ENCODE results near the gene ARL4A. TPM values are rescaled to one million over a fixed set of nuclear protein-coding genes. Genes with fewer than 3 reads are reported as not detected.

Gene ARL4A
- total and polyA plus RNA-seq, 2 of the 8 experiments (the other 6 are each of a cell fraction or from before 2014, with no cell fraction given): 14.5 to 29.2 TPM

- TF ChIP-seq CHD7 (IDR thresholded peaks at IDR 0.05; ENCODE audit: insufficient replicate concordance, low read length) (no peak), CHD2 (IDR thresholded peaks at IDR 0.05; ENCODE audit: low read length) (no peak), SIX5 (IDR thresholded peaks at IDR 0.05; ENCODE audit: low read depth, low read length) (no peak)
Observed at GRCh38 chr7:12719981-12720865, 32.8 kb downstream of the ARL4A start (continued).

Measured in H1 (cell line).